8988T (cell line): Measurements from ENCODE around the gene NOP14.
"Not testable (repeated sequence)": the region's sequence is repeated elsewhere in the genome, so short reads cannot be mapped to it uniquely, and the experiment has no call there.

ENCODE experiments used
- DNase-seq: peaks from one replicate; pipeline ENCODE4 v3.0.0; 2011

Gene NOP14

DNA sequence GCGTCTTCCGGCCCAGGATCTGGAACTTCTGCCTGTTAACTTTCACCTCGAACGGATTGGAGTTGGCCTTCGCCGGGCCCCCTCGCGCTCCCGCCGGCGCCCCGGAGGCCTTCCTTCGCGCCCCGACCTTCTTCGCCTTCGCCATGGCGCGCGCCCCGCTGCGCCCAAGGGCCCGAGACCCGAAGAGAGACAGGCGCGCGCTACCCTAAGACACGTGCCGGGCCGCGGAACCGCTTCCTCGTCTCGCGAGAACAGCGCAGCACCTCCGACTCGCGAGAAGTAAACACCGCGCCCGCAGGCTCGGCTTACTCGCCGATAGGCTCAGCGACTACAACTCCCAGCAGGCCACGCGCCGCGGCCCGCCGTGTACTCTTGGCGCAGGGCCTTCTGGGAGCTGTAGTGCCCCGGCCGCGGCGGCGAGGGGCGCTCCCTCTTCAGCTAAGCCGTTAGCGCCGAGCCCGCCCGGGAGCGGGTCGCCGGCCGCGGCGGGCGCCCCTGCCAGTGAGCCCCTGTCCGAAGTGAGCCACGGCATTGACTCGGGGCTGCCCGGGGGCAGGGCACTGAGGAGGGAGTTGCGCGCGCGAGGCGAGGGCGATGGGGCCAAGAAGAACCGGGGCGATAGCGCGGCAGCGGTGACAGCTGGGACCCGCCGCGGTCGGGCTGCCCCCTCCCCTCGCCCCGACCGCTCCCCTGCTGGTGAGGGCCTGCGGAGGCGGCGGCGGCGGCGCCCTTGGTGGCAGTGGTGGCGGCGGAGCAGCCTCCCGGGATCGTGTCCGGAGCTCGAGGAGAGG is at the start of gene NOP14, which contains the start of gene GRK4:
TSS of gene NOP14 (minus strand) at position 232 of the 791 bp plus-strand sequence. CDS start at position 145, 87 bp downstream.
TSS of gene GRK4 (plus strand) at position 397 of the 791 bp plus-strand sequence. CDS start 500 bp downstream, outside the sequence.
- peak; percentile 86 for DNase-seq

DNA sequence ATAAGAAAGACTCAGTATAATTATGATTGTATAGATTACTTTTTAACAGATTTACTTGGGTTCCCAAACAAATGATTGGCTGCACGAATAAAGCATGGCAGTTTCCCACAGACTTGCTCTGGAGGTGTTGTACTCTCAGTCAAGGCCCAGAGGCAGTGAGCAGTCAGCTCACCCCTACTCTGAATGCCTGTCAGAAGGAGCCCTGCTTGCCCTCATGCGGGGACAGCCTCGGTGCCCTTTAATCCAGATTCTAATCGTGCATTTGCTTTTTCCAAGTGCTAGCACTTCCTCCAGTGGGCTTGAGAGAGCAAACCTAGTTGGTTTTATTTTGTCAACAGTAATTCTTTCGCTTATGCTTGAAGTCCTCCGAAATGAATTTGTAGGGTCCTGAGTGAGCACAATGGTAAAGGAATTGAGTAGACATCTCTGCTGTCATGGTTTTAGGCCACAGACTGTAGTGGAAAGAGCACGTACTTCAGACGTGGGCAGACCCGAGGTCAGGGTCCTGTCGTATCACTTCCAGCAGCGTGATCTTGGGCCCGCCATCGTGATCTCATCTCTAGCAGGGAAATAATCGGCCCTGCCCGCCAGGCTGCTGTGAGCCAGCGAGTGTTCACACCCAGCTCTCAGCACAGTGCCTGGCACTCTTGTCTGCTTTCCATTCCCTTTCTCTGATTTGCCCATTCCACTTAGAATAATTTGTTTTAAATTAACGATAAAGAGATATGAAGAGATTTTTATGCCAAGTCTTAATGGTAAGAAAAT is 48.4 kb upstream of the NOP14 start:
- no peak for DNase-seq

DNA sequence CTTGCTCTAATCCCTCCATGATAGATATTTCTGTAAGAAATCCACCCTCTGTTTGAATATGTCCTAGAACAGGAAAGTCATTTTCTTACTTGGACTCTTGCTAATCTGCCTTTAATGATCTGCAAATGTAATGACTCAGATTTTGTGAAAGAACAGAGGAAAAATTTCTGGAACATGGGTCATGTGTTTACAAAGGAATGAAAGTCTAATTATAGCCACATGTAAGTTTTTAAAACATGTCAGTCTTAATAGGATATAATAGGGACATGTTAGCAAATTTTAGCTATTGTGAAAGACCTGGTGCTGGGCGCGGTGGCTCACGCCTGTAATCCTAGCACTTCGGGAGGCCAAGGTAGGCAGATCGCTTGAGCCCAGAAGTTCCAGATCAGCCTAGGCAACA is 47.8 kb upstream of the NOP14 start:
- DNase-seq, result no peak

DNA sequence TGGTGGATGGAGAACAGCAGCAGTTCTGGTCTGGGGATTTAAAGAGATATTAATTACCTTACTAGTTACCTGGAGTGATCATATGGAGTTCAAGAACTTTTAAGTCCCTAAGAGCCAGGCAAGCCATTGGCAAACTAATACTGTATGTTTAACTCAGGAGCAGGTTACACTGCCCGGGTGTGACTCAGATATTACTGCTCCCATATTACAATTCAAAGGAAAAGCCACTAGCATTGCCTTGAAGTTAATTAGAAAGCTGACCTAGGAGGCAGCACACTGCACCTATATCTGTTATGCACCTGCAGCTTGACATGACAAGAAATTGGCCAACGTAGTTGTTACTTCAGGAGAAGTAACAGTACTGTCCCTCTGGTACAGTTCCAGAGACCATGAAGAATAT is 47.4 kb upstream of the NOP14 start:
- DNase-seq, result no peak

DNA sequence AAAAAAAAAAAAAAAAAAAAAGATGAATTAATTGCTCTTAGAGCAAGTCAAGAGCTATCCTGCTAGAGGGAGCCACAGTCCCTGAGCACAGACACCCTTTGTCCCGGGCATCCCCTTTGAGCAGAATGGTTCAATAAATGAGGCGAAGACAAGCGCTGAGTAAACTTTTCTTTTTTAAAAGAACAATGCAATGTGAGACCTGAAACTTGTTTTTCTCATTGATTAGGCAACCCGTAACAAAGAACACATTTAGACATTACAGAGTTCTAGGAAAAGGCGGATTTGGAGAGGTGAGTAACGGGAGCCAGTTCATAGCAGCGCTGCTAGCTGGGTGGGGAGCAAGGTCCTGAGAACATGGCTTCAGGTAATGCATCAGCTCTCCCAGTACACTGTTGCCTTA is 46.2 kb upstream of the NOP14 start:
- DNase-seq, result no peak

DNA sequence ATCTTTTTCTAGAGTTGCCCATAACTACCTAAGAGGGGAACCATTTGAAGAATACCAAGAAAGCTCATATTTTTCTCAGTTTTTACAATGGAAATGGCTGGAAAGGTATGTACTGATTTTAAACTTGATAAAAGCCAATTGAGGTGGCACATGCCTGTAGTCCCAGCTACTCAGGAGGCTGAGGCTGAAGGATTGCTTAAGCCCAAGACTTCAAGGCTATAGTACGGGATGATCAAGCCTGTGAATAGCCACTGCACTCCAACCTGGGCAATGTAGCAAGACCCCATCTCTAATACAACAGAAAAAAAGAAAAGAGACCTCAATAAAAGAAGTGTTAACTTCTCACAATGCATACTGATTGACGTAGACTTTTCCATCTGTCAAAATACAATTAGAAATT is 44.5 kb upstream of the NOP14 start:
- no peak for DNase-seq

DNA sequence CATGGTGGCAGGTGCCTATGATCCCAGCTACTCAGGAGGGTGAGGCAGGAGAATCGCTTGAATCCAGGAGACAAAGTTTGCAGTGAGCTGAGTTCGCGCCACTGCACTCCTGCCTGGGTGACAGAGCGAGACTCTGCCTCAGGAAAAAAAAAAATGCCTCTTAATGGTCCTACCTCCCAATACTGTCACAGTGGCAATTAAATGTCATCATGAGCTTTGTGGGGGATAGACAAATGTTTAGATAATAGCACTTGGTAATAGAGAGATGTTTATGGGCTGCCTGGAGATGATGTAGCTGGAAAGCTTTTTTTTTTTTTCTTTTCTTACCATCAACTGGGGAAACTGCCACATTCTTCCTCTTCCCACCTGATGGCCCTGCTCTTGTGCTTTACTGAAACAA is 33.2 kb upstream of the NOP14 start:
- no peak for DNase-seq

DNA sequence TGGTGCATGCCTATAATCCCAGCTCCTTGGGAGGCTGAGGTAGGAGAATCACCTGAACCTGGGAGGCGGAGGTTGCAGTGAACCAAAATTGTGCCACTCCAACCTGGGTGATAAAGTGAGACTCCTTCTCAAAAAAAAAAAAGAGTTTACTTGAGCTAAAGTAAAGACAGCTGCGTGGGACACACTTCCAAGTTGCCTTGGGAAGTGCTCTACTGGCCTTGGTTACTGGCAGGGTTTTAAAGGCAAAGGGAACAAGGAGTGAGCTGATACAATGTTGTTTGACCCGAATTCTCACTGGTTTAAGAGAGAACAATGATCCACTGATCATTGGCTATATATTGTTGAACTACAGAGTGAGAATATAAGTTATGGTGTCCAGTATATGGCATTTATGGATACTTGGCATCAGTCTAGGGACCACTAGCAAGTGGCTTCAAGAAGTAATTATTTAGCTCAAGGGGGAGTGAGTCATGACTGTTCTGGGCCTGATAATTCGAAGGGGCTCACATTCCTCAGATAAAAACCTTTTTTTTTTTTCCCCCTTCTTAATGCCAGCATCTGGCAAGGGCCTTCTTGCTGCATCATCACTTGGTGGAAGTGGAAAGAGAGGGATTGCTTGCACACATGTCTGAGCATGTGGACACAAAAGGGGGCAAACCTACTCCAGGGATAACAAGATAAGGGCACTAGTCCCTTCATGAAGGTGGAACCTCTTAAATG is 32.5 kb upstream of the NOP14 start:
- DNase-seq, result no peak

DNA sequence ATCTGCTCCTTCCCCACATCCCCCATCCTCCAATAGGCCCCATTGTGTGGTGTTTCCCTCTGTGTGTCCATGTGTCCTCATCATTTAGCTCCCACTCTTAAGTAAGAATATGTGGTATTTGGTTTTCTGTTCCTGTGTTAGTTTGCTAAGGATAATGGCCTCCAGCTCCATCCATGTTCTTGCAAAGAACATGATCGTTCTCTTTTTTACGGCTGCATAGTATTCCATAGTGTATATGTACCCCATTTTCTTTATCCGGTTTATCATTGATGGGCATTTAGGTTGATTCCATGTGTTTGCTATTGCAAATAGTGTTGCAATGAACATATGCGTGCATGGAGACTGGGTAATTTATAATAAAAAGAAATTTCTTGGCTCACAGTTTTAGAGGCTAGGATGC is 31.7 kb upstream of the NOP14 start:
- DNase-seq, result no peak

DNA sequence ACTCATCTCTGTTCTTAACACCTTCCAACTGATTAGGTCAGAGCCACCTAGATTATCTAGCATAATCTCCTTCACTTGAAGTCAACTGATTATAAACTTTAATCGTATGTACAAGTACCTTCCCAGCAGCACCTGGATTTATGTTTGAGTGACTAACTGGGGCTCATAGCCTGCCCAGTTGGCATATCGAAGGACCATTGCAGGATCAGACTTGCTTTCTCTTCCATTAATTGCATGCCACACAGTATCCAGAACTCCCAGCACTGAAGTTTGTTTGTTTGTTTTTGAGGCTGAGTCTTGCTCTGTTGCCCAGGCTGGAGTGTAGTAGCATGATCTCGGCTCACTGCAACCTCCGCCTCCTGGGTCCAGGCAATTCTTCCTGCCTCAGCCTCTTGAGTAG is 28.0 kb upstream of the NOP14 start:
- no peak for DNase-seq

DNA sequence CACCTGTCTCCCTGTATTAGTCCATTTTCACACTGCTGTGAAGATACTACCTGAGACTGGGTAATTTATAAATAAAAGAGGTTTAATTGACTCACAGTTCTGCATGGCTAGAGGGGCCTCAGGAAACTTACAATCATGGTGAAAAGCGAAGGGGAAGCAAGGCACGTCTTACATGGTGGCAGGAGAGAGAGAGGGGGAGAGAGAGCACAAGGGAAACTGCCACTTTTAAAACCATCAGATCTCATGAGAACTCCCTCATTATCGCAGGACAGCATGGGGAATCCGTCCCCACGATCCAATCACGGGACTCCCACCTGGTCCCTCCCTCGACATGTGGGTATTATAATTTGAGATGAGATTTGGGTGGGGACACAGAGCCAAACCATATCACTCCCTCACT is 20.5 kb upstream of the NOP14 start:
- not testable (repeated sequence) for DNase-seq

DNA sequence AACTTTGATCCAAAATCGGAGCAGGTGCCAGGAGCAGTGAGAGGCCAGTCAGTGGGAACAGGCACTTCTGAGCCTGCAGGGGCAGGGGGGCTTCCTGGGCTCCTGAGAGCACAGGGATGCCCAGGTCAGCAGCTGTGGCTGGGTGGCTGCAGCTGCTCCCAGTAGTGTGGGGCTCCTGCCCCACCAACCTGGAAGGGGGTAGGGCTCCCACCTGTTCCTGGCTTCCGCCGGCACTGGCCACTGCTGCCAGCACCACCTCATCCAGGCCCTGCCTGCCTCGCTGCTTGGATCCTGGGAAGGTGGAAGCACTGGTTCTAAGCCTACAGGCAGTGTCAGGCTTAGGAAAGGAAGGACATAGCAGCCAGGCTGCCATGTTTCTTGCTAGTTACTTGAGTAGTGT is 18.8 kb upstream of the NOP14 start:
- DNase-seq, result no peak

DNA sequence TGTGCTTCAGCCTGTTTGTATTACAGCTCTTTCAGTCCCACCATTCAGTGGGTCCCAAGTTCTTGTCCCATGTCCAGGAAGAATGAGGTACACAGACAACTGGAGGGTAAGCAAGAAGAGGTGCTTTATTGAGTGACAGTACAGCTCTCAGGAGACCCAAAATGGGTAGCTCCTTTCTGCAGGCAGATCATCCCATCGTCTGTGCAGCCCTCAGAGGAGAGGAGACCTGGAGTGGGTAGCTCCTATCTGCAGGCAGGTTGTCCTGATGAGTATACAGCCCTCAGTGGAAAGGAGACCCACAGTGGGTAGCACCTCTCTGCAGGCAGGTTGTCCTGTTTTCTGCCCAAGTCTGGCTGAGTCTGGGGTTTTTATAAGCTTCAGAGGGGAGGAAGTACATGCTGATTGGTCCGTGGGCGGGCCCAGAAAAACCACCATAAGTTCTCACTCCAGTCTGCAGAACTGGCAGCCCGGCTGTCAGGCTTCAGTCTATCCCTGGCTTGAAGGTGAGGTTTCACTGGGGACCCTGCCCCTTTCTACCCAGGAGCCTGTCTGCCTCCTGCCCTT is 18.1 kb upstream of the NOP14 start:
- DNase-seq, result no peak

DNA sequence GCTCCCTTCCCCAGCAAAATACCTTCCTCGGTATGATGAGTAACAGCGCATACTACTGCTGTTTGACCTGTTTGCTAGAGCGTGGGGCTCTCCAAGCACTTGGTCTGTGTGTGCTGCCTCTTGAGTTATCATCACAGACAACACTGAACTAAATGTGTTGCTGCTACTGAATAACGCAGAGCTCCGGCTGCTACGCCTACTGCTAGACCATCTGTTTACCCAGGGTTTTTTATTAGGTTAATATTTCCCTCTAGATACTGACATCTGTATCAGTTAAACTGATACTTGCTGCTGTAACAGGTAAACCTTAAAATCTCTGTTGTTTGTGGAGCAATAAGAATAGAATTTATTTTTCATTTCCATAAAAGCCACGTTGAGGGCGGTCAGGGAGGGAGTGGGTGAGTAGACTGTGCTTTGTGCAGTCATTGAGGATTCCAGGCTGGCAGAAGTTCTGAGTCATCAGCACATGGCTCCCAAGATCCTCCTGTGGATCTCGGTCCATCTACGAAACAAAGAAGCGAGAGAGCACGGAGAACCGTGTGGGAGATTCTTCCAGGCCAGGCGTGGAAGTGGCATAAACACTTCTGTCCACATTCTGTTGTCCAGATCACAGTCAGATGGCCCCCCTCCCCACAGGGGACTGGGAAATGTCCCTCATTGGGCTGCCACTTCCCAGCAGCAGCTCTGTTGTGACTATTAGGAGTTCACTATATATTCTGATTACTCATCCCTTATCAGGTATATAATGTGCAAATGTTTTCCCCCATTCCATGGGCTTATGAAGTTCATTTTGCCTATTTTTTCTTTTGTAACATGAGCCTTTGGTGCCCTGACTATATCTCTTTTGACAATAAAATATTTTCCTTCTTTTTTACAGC is 14.2 kb upstream of the NOP14 start:
- no peak for DNase-seq

DNA sequence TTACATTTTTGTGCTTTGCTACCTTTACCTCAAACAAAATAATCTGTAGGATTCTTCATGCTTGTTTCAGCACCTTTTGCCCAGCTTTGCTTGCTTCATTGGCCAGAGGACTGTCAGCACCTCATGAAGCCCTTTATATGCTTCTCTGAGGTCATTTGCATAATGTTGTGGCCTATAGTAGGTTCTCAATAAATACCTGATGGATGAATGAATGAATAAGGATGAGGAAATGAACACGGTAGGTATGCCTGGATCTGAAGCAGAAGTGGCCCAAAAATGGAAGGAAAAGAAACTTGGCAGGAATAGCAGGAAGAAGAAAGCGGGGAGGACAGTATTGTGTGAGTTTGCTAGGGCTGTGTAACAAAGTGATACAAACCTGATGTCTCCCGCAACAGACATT is 8.1 kb upstream of the NOP14 start:
- DNase-seq, result no peak

DNA sequence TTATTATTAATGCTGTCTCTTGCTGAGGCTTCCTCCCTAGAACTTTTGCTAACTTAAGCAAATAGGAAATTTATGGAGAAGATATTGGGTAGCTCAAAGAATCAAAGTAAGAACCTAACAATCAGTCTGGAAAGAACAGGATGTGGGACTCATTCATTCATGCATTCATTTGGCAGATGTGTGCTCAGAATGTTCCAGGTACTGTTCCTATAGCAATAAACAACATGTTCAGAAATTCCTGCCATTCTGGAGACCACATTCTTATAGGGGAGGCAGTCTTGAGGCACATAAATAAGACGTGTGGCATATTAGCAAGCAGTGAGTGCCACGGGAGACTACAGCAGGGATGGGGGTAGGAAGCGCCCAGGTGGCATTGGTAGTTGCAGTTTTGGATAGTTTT is 5.2 kb upstream of the NOP14 start:
- no peak for DNase-seq

DNA sequence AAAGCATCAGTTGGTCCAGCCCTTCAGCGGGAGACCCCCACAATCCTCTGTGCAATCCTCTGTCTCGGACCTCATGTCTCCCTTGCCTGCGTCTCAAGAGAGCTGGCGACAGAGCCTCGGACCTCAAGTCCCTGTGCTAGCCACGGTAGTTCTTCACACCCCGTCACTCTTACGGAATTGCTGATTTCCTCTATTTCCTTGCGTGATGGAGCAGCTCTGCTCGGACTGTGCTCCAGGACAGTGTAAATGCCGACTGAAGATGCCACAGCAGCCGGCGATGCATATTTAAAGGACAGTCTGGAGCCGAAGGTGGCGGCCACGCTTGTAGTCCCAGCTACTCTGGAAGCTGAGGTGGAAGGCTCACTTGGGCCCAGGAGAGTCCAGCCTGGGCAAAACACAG is 2.1 kb upstream of the NOP14 start:
- no peak for DNase-seq

DNA sequence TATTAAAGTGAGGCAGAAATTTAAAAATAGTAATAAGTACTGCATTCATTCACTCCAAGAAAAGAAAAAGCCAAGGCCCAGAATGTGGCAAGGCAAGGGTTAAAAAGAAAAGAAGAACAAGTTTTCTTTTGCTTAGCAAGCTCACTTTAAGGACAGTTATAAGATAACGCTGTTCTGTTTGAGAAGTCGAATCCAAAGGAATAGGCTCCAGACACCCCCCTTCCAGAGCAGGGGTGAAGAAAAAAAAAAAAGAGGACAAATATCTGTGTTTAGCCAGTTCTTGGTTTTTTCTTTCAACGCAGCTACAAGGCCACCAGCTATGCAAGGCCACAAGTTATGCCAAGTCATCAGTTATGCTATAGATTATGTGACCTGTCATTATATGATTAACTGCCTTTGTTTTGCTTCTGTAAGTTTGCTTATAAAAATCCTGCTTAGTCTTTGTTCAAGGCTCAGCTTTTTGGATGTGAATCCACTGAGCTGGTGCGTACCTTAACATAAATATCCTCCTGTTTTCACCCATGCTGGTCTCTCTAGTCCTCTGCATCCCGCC is 1.6 kb upstream of the NOP14 start:
- DNase-seq, result no peak

DNA sequence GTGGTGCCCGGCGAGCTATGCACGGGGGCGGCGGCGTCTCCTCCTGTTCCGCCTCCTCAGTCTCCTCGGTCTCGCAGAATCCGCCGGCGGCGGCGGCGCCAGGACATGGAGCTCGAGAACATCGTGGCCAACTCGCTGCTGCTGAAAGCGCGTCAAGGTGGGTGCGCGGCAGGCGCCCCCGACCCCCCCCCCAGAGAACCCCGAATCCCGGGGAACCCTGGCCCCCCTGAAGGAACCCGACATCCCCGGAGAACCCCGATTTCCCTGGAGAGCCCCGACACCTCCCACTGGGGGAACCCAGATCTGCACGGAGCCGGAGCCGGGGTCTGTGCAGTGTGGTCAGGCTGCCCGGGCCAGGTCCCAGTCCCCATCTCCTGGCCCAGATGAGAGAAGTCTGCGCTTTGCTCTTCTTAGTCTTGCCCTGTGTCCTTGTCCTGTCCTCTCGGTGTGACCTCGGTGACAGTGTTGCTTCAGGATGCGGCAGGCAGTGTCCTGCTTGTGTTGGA is 813 bp upstream of the NOP14 start:
- no peak for DNase-seq

DNA sequence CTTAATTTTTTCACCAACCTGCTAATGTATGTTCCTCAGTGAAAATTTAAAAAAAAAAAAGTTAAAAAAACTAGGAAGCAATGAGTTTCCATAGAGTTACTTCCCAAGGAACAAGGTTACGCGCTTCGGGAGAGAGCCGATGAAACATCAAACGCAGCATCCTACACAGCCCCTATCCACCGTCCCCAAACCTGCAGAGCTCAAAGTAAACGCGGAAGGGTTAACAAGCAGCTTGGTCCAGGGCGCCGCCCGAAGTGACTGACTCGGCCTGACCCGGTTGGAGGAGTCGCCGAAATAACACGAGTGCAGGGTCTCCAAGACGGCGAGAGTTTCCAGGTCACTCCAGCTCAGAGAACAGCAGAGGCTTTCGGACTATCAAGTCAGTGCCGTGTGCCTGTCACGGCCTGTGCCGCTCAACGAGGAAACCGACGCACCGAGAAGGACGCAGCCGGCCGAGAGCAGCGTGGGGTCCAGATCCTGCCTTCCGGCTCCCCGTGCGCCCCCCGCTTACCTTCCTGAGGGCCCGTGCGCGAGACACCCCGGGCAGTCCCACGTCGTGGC is 512 bp downstream of the NOP14 start:
- no peak for DNase-seq

DNA sequence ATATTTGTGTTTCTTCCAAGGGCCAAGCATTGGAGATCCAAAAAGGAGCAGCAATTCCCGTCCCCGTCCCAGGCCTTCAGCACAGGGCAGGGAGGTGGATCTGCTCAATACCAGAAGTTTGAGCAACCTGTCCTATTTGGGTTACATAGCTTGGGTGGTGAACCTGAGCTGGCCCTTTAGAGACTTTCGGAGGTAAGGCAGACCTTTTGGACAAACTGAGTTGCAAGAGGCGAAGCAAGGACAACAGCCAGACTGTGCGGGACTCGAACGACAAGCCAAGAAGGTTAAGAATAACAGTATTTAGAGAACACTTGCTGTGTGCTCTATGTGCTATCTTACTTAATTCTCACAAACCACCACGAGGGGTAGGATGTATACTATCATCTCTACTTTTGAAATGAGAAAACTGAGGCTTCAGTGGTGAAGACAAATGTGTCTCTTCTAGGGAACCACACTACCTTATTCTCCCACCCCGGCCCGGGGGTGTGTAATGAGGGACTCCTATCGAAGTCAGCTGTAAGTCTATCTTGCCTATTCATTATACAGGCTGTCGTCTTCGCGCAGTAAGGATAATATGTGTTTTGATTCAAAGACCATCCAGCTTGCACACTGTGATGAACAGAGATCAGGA is 1.3 kb downstream of the NOP14 start:
- no peak for DNase-seq
